ENCODE data around the gene ITGA11.

Gene ITGA11, protein sequence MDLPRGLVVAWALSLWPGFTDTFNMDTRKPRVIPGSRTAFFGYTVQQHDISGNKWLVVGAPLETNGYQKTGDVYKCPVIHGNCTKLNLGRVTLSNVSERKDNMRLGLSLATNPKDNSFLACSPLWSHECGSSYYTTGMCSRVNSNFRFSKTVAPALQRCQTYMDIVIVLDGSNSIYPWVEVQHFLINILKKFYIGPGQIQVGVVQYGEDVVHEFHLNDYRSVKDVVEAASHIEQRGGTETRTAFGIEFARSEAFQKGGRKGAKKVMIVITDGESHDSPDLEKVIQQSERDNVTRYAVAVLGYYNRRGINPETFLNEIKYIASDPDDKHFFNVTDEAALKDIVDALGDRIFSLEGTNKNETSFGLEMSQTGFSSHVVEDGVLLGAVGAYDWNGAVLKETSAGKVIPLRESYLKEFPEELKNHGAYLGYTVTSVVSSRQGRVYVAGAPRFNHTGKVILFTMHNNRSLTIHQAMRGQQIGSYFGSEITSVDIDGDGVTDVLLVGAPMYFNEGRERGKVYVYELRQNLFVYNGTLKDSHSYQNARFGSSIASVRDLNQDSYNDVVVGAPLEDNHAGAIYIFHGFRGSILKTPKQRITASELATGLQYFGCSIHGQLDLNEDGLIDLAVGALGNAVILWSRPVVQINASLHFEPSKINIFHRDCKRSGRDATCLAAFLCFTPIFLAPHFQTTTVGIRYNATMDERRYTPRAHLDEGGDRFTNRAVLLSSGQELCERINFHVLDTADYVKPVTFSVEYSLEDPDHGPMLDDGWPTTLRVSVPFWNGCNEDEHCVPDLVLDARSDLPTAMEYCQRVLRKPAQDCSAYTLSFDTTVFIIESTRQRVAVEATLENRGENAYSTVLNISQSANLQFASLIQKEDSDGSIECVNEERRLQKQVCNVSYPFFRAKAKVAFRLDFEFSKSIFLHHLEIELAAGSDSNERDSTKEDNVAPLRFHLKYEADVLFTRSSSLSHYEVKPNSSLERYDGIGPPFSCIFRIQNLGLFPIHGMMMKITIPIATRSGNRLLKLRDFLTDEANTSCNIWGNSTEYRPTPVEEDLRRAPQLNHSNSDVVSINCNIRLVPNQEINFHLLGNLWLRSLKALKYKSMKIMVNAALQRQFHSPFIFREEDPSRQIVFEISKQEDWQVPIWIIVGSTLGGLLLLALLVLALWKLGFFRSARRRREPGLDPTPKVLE

DNA sequence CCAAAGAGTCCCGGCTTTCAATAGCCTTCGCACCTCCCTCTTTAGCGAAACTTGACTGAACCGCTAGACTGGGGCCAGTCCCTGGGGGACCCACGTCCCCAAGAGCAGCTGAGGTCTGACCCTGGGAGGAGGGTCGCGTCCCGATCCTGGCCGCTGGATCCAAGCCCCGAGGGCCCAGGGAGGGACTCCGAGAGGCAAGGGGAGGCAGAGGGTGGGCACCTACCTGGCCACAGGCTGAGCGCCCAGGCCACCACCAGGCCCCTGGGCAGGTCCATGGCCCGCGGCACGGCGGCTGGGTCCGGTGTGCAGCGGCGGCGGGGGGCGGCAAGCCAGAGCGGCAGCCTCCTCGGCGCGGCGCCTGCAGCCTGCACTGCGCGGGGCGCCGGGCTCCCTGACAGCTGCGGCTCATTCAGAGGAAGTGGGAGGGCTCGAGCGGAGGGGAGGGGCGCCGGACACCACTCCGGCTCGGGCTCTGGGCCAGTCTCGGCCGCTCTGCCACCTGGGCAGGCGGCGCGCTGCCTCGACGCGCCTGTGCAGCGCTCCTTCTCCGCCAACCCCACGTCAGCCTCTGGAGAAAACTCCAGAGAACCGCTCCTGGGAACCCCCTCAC, at the start of gene ITGA11:
Gene ITGA11 (minus strand): TSS at position 372 of the 610 bp plus-strand sequence. CDS start 97 bp downstream, at position 275.
- peak within 1 kb of the TSS; percentile 37 for H3K4me3 ChIP-seq (ENCODE audit: low read depth, low read length)

GRCh38 chr15:68481321-68481720, 49.4 kb upstream of the ITGA11 start:
- no peak overlapping the region for H3K4me3 ChIP-seq (ENCODE audit: low read depth, low read length)

DNA sequence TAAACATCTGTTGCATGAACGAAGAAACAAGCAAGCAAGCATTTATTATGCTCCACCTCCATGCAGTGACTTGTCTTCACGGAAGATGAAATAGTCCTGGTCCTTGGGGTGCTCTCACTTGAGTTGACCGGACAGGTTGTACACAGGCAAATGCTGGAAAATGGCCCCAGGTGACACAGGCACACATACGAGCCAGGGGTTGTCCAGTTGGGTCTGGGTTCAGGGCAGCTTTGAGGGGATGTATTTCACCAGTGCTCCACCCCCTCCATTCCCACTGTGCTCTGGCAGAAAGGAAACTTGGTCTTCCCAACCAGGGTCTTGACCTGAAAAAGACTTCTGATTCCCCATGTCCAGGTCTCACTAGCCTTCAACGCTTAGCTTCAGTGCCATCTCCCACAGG, 48.3 kb upstream of the ITGA11 start:
- no peak overlapping the region for H3K4me3 ChIP-seq (ENCODE audit: low read depth, low read length)

GRCh38 chr15:68479870-68480269, 47.9 kb upstream of the ITGA11 start:
- no peak overlapping the region for H3K4me3 ChIP-seq (ENCODE audit: low read depth, low read length)

DNA sequence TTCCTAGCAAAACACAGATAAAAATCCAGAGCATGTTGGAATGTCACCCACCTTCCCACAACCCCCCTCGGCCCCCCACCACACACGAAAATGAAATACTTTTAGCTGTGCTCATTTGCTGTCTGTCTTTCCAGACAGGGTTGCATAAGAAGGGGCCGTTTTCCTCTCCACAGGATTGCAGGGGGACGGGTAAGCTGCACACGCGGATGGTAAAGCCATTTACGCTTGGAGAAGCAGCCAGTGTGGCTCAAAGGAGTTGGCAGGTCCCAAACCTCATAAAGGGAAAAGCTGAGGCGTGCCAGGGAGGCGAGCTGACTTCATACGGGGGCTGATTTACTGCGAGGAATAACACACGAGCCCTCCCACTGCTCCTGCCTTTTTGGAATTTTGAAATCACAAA, 47.4 kb upstream of the ITGA11 start:
- H3K4me3 ChIP-seq (ENCODE audit: low read depth, low read length): no peak overlapping the region

GRCh38 chr15:68478853-68479252, 46.9 kb upstream of the ITGA11 start:
- H3K4me3 ChIP-seq (ENCODE audit: low read depth, low read length): no peak overlapping the region

DNA sequence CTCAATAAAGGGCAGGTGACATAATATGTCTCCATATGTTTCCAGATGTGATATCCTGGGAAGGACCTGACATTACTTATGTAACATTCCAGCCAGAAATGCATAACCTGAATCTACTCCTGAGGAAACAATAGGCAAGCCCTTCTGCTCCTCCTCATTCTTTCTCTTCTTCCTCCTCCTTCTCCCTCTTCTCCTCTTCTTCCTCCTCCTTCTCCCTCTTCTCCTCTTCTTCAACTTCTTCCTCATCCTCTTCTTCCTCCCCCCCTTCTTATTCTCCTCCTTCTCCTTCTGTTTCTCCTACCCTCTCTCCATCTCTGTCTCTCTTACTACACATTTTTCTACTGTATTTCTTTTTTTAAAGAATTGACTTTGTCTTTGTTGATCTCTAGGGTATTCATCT, 43.5 kb upstream of the ITGA11 start:
- H3K4me3 ChIP-seq (ENCODE audit: low read depth, low read length): no peak overlapping the region

GRCh38 chr15:68471541-68471940, 39.6 kb upstream of the ITGA11 start:
- no peak overlapping the region for H3K4me3 ChIP-seq (ENCODE audit: low read depth, low read length)

GRCh38 chr15:68470976-68471375, 39.0 kb upstream of the ITGA11 start:
- H3K4me3 ChIP-seq (ENCODE audit: low read depth, low read length): no peak overlapping the region

DNA sequence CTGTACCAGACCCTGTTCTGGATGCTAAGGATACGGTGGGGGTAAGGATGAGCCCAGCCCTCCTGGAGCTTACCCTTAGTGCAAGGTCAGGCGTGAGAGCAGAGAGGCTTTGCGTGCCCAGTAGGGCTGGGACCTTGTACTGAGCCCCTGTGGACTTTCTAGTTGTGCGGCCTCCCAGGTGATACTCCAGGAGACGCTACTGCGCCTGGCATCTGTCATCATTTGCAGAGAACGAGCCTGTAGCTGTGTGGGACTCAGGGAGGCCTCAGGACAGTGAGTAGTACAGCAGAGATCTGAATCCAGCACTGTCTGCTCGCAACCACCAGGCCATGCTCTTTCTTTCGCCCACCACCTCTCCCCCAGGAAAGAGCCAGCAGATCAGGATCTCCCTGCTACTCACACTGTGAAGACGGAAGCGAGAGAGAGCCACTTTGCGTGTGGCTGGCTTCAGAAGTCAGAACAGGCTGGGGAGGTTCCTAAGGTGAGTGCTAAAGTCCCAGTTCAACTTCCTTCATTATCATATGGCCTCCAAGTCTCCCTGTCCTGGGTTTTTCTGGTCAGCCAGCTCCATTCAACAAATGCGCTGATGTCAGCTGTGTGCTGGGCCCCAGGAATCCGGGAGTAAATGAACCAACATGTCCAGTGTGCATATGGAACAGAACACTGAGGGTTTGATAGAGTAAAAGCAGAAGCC, 38.2 kb upstream of the ITGA11 start:
- H3K4me3 ChIP-seq (ENCODE audit: low read depth, low read length): no peak overlapping the region

GRCh38 chr15:68469162-68470048, 37.4 kb upstream of the ITGA11 start:
- no peak overlapping the region for H3K4me3 ChIP-seq (ENCODE audit: low read depth, low read length)

GRCh38 chr15:68466876-68467275, 34.9 kb upstream of the ITGA11 start:
- H3K4me3 ChIP-seq (ENCODE audit: low read depth, low read length): no peak overlapping the region

- no peak overlapping the region for H3K4me3 ChIP-seq (ENCODE audit: low read depth, low read length)
These were observed 34.0 kb upstream of the ITGA11 start for GRCh38 chr15:68465861-68466560.

GRCh38 chr15:68464448-68465090, 32.6 kb upstream of the ITGA11 start:
- no peak overlapping the region for H3K4me3 ChIP-seq (ENCODE audit: low read depth, low read length)

DNA sequence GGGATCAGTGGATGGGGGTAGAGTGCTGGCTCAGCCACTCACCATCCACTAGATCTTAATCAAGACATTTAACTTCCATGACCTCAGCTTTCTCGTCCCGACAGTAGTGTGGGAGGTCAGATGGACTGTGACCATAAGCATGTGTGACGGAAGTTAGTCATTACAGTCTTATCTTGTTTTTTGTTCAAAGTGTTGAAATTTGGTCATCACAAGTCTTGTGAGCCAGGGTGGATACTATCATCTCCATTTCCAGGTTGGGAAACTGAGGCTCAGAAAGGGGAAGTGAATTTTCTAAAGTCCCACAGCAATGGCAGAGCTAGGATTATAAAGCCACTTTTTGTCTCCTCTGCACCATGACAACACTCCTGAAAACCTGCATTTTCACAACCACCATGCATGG, 32.0 kb upstream of the ITGA11 start:
- H3K4me3 ChIP-seq (ENCODE audit: low read depth, low read length): no peak overlapping the region

DNA sequence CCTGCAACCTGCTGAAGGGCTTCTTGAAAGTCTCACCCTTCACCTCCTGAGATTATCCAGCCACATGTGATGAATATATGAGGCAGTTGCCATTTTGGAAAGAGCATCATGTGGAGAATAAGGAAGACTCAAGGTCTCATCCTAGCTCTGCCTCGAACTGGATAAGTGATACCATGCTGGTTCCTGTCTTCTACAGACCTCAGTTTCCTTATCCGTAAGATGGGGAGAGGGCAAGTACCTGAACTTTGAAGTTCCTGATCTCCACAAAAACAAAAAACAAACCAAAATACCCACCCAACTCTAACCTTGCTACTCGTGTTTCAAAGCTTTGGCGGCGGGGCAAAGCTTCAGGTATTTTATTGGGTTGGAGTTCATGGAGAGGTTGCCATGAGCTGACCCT, 31.5 kb upstream of the ITGA11 start:
- no peak overlapping the region for H3K4me3 ChIP-seq (ENCODE audit: low read depth, low read length)

GRCh38 chr15:68460166-68460565, 28.2 kb upstream of the ITGA11 start:
- H3K4me3 ChIP-seq (ENCODE audit: low read depth, low read length): no peak overlapping the region

DNA sequence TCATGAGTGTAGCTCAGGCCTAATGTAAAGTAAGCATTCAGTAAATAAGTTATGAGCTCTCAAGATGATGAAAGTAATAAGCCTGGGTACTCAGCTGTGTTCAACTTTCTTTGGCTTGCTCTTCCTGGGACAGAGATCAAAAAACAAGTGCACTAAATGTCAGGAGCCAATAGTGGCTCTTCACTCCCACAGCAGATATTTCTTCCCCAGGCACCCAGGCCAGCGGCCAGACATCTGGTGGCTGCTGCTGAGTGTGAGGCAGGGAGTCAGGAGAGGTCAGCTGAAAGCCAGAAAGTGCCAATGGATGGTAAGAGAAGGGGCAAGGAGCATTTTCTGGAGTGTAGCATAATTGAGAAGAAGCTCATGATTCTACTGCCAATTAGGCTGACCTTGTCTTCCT, 18.2 kb upstream of the ITGA11 start:
- H3K4me3 ChIP-seq (ENCODE audit: low read depth, low read length): no peak overlapping the region

Measured in iPS-11a (cell line).